GM12878 (cell line): ENCODE measurements around the gene MDC1. TPM values are rescaled to one million over a fixed set of nuclear protein-coding genes. Genes with fewer than 3 reads are reported as not detected.

ENCODE experiments used
- ATAC-seq: fragments of 200-7000 bp; cut with Tn5 transposase; 3 replicates; pipeline ENCODE4 v1.9.1; 2020; ENCODE audit warnings: mild to moderate bottlenecking, moderate library complexity
- BruUV-seq: library from RNA; stranded (reverse); fragments of 400-500 nt; replicated peaks from 2 replicates; lab custom pipeline; 2021; lab: Mats Ljungman, UMichigan
- CTCF ChIA-PET: fragments of 300-600 bp; sonication (Branson Sonifier 250); formaldehyde crosslinking; extraction: SDS; loops from one replicate; lab custom pipeline; 2021; ENCODE audit warnings: inconsistent platforms; lab: Yijun Ruan, JAX
- POLR2A ChIA-PET: fragments of 350-600 bp; formaldehyde crosslinking; extraction: SDS; loops from one replicate; lab custom pipeline; 2021; ENCODE audit warnings: inconsistent platforms; lab: Charles Lee
- RAD21 ChIA-PET: fragments of 300-600 bp; sonication (Branson Sonifier 250); formaldehyde crosslinking; loops from one replicate; lab custom pipeline; 2023; ENCODE audit warnings: antibody characterized with exemption; ENCODE audit not compliant: unreplicated experiment; lab: Charles Lee
- SMC1A ChIA-PET: fragments of 300-600 bp; sonication (Branson Sonifier 250); formaldehyde crosslinking; loops from one replicate; lab custom pipeline; 2023; ENCODE audit not compliant: unreplicated experiment, uncharacterized antibody; lab: Charles Lee
- DNase-seq: peaks from one replicate; pipeline ENCODE4 v3.0.0-alpha.2; 2011; ENCODE audit warnings: low read depth, low spot score
- FAIRE-seq: peaks from 3 replicates; lab custom pipeline; 2011; peaks lifted over from hg19 to GRCh38; lab: Jason Lieb, UNC
- H2AFZ ChIP-seq: 2 replicates; pipeline ENCODE4 v1.6.0; 2011; ENCODE audit warnings: low read depth, low read length, control low read depth; ENCODE audit not compliant: control insufficient read depth
- H3K27ac ChIP-seq: 2 replicates; pipeline ENCODE4 v1.5.1; 2011; ENCODE audit warnings: control low read depth; ENCODE audit not compliant: control insufficient read depth, insufficient read depth
- H3K27me3 ChIP-seq, 2 experiments: replicated peaks in 1 of 2; 2 replicates each; pipeline versions ENCODE4 v1.6.0 to v1.6.1; 2011; ENCODE audit warnings: low read length in 1 of 2; ENCODE audit not compliant: control insufficient read depth in 2 of 2, insufficient read depth in 2 of 2
- H3K36me3 ChIP-seq, 2 experiments: 2 replicates each; pipeline ENCODE4 v1.5.1; 2011; ENCODE audit warnings: low read length in 1 of 2; ENCODE audit not compliant: control insufficient read depth in 2 of 2, insufficient read depth in 2 of 2
- H3K4me1 ChIP-seq: 2 replicates; pipeline ENCODE4 v1.6.1; 2011; ENCODE audit warnings: mild to moderate bottlenecking, low read length, moderate library complexity, mixed read lengths; ENCODE audit not compliant: control insufficient read depth, insufficient read depth
- H3K4me2 ChIP-seq: 2 replicates; pipeline ENCODE4 v1.6.0; 2011; ENCODE audit warnings: control low read depth; ENCODE audit not compliant: control insufficient read depth, insufficient read depth
- H3K4me3 ChIP-seq: fragments of 200-600 bp; sonication (generic); 2 replicates; pipeline ENCODE4 v1.5.1; 2016
- H3K79me2 ChIP-seq: 2 replicates; pipeline ENCODE4 v1.6.0; 2011; ENCODE audit warnings: low read length; ENCODE audit not compliant: control insufficient read depth, insufficient read depth
- H3K9ac ChIP-seq: 2 replicates; pipeline ENCODE4 v1.8.0; 2011; ENCODE audit warnings: low read length, control low read depth, mixed read lengths; ENCODE audit not compliant: control insufficient read depth, insufficient read depth
- H3K9me3 ChIP-seq: replicated peaks from 3 replicates; pipeline ENCODE4 v1.5.1; 2011; ENCODE audit warnings: mild to moderate bottlenecking, low read length; ENCODE audit not compliant: control insufficient read depth, insufficient read depth
- H4K20me1 ChIP-seq: 2 replicates; pipeline ENCODE4 v1.6.0; 2011; ENCODE audit not compliant: control insufficient read depth, insufficient read depth
- BCL11A ChIP-seq: IDR thresholded peaks from 2 replicates; pipeline ENCODE4 v1.6.1; 2011; ENCODE audit warnings: low read depth, low read length
- GABPA ChIP-seq: IDR thresholded peaks from 2 replicates; pipeline ENCODE4 v1.6.1; 2014; ENCODE audit warnings: antibody characterized with exemption, low read depth, mild to moderate bottlenecking, inconsistent platforms
- IKZF2 ChIP-seq, 2 experiments: fragments of 450-650 bp; IDR thresholded peaks; 2 replicates each; pipeline ENCODE4 v1.6.1; 2017; ENCODE audit warnings: mild to moderate bottlenecking in 2 of 2, moderate library complexity in 2 of 2
- IRF5 ChIP-seq: fragments of 450-650 bp; IDR thresholded peaks from 2 replicates; pipeline ENCODE4 v1.6.1; 2017; ENCODE audit warnings: borderline replicate concordance
- MTA2 ChIP-seq: fragments of 450-650 bp; IDR thresholded peaks from 2 replicates; pipeline ENCODE4 v1.6.1; 2016; ENCODE audit warnings: low read depth, mild to moderate bottlenecking, moderate library complexity
- MYC ChIP-seq: IDR thresholded peaks from 2 replicates; pipeline ENCODE4 v1.6.1; 2011; ENCODE audit warnings: mild to moderate bottlenecking, low read length, moderate library complexity, inconsistent platforms; ENCODE audit not compliant: insufficient read depth, insufficient replicate concordance, insufficient read length, severe bottlenecking
- NFIC ChIP-seq: IDR thresholded peaks from 2 replicates; pipeline ENCODE4 v1.6.1; 2012; ENCODE audit warnings: low read depth, mild to moderate bottlenecking, inconsistent platforms, low read length, moderate library complexity
- NFXL1 ChIP-seq: fragments of 450-650 bp; IDR thresholded peaks from 2 replicates; pipeline ENCODE4 v1.6.1; 2017; ENCODE audit warnings: antibody characterized with exemption, mild to moderate bottlenecking, borderline replicate concordance
- PKNOX1 ChIP-seq: fragments of 450-650 bp; IDR thresholded peaks from 2 replicates; pipeline ENCODE4 v1.6.1; 2016; ENCODE audit warnings: mild to moderate bottlenecking
- TBL1XR1 ChIP-seq: IDR thresholded peaks from 2 replicates; pipeline ENCODE4 v1.6.1; 2012; ENCODE audit warnings: low read depth, low read length, improper control_type of control experiment
- WGBS: methylation state at CpG from one replicate; pipeline ENCODE4 v1.1.6; 2016; ENCODE audit warnings: low lambda C conversion rate; ENCODE audit not compliant: insufficient replicate concordance, insufficient coverage; ENCODE audit errors: missing lambda C conversion rate; 5-methylcytosine and 5-hydroxymethylcytosine counted together
- in situ Hi-C: fragments of 300-500 bp; cut with MboI; formaldehyde crosslinking; loops from 9 replicates; pipeline ENCODE4 v1.14.3; 2018; ENCODE audit warnings: mixed read lengths
- intact Hi-C: fragments of 100-400 bp; cut with micrococcal nuclease; formaldehyde crosslinking; loops from one replicate; pipeline ENCODE4 v1.14.2; 2022; ENCODE audit not compliant: unreplicated experiment
- polyA plus RNA-seq, 11 experiments: library from polyadenylated mRNA; depleted of rRNA in 4 of 11; unstranded in 6 of 11; stranded (reverse) in 5 of 11; fragments of >200 nt; fragmentation: Nextera tagmentation in 4 of 11; fragmentation: Illumina TruSeq in 1 of 11; extraction: Ambion mirVana in 4 of 11; extraction: Trizol in 1 of 11; gene quantifications; 1 replicate in 1 of 11; 2 replicates in 10 of 11; pipeline versions ENCODE4 v1.2.1 to v1.2.3, GENCODE V29; 2011 to 2016; ENCODE audit warnings: inconsistent platforms in 2 of 11, missing spikeins in 2 of 11, low read depth in 1 of 11
- total RNA-seq, 4 experiments: library from RNA; depleted of rRNA in 3 of 4; stranded (reverse); fragments of >200 nt in 3 of 4; fragmentation: Illumina TruSeq in 1 of 4; extraction: Trizol in 1 of 4; gene quantifications; 2 replicates each; pipeline versions ENCODE4 v1.2.1 to v1.2.3, GENCODE V29; 2013 to 2021
- TF ChIP-seq, protein P1 (sequence below): IDR thresholded peaks from 2 replicates; pipeline ENCODE4 v1.6.1; 2012; ENCODE audit warnings: low read depth, low read length, improper control_type of control experiment

Gene MDC1
- total and polyA plus RNA-seq, 10 of the 15 experiments (the other 5 are each of a cell fraction or from before 2014, with no cell fraction given), result 5.1 to 62.5 (median 22.4) TPM

DNA sequence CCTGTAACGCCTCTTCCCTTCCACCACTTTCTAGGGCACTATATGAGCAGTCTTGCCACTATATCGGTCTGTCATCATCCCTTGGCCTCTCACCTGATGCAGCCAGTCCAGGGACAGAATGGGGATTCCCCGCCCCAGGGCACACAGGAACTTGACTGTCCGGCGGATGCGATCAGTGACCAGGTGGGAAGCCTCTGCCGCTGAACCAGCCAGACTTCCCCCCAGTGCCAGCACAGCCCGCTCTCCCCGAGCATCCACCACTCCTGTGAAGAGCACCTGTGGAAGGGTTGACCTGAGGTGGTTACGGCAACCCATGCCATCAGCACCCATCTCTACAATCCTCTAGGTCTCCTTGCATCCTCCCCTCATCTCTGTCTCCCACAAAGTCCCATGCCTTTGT, 14.1 kb downstream of the MDC1 start:
- POLR2A ChIA-PET, result interaction anchor here (0.9 to 1.5 kb wide), 2 partner anchors 9 to 465 kb away, joined by 4 read pairs; no protein-coding TSS in a partner anchor
- no peaks in the 10 kb centered on the region for H3K9me3 ChIP-seq
- intact Hi-C loops (no loop called here), in situ Hi-C loops (no loop called here)
- no peak overlapping the region for H2AFZ ChIP-seq
- DNase-seq, result no peak
- no peaks in the 10 kb centered on the region for H4K20me1 ChIP-seq
- TF ChIP-seq BCL11A, result no peak
- TF ChIP-seq, all 136 proteins: peak for 0
- FAIRE-seq (no peak), ATAC-seq (no peak)
- H3K4me3 ChIP-seq, result no peak overlapping the region
- no peaks in the 10 kb centered on the region for H3K27me3 ChIP-seq
- no peaks in the 10 kb centered on the region for H3K79me2 ChIP-seq
- H3K27ac ChIP-seq, result no peak overlapping the region
- BruUV-seq, result no TSS peak
- WGBS, result 97% methylated on average over 10 of the region's 10 CpGs
- CTCF ChIA-PET, result interaction anchor here (3.0 kb wide), 1 partner anchor 12 kb away, joined by 7 read pairs; the partner anchor contains the start of gene NRM
- no peak overlapping the region for H3K4me2 ChIP-seq
- H3K36me3 ChIP-seq, result peaks cover 2 to 18% of the 10 kb centered on the region in 2 experiments
- 0 out of 2 replicates have a peak, but pooled peaks cover 6% of the 10 kb centered on the region for H3K4me1 ChIP-seq
- H3K9ac ChIP-seq, result no peak overlapping the region
- SMC1A ChIA-PET, result interaction anchor here (1.6 kb wide), 1 partner anchor 13 kb away, joined by 3 read pairs; no protein-coding TSS in a partner anchor
- RAD21 ChIA-PET, result no interaction called here

- DNase-seq (no peak), ATAC-seq (no peak), FAIRE-seq (no peak)
- no peak overlapping the region for H2AFZ ChIP-seq
- no peaks in the 10 kb centered on the region for H3K79me2 ChIP-seq
- ChIA-PET RAD21 (no interaction called here), CTCF (interaction anchor here (0.5 kb wide), 1 partner anchor 11 kb away, joined by 3 read pairs; no protein-coding TSS in a partner anchor), POLR2A (interaction anchor here (0.5 to 1.0 kb wide), 4 partner anchors 10 to 73 kb away, joined by 3 to 5 read pairs (median 4); no protein-coding TSS in a partner anchor), SMC1A (interaction anchor here (0.7 to 1.1 kb wide), 2 partner anchors 19 to 147 kb away, joined by 3 to 4 read pairs; no protein-coding TSS in a partner anchor)
- H3K9me3 ChIP-seq, result no peaks in the 10 kb centered on the region
- peaks cover 0 to 8% of the 10 kb centered on the region in 2 experiments; a peak in 3 of 4 replicates for H3K36me3 ChIP-seq
- H3K4me3 ChIP-seq, result no peak overlapping the region
- intact Hi-C loops, result no loop called here
- WGBS, result 82% methylated on average over 4 of the region's 4 CpGs
- no peaks in the 10 kb centered on the region for H4K20me1 ChIP-seq
- no peaks in the 10 kb centered on the region for H3K27me3 ChIP-seq
- BruUV-seq, result no TSS peak
- no peak overlapping the region for H3K27ac ChIP-seq
- in situ Hi-C loops, result no loop called here
- H3K4me2 ChIP-seq, result no peak overlapping the region
- no peaks in the 10 kb centered on the region for H3K4me1 ChIP-seq
- no peak overlapping the region for H3K9ac ChIP-seq
- TF ChIP-seq, protein P1, sequence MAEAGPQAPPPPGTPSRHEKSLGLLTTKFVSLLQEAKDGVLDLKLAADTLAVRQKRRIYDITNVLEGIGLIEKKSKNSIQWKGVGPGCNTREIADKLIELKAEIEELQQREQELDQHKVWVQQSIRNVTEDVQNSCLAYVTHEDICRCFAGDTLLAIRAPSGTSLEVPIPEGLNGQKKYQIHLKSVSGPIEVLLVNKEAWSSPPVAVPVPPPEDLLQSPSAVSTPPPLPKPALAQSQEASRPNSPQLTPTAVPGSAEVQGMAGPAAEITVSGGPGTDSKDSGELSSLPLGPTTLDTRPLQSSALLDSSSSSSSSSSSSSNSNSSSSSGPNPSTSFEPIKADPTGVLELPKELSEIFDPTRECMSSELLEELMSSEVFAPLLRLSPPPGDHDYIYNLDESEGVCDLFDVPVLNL, result no peak
- TF ChIP-seq PKNOX1 (no peak), MTA2 (no peak), GABPA (no peak), TBL1XR1 (no peak), IRF5 (no peak), MYC (no peak), NFIC (no peak), IKZF2 (IDR thresholded peaks at IDR 0.05) (no peak), NFXL1 (no peak)
Measured at GRCh38 chr6:30700340-30700739, 16.7 kb downstream of the MDC1 start.
